Mononuclear cell (primary cell): ENCODE data around the gene MAD1L1. TPM values are rescaled to one million over a fixed set of nuclear protein-coding genes. Genes with fewer than 3 reads are reported as not detected.

Source experiments
- H3K27me3 ChIP-seq: 2 replicates; pipeline ENCODE4 v1.6.0; 2011; ENCODE audit warnings: low read length, control low read depth; ENCODE audit not compliant: insufficient read depth
- H3K4me1 ChIP-seq: 2 replicates; pipeline ENCODE4 v1.5.1; 2011; ENCODE audit warnings: mild to moderate bottlenecking, low read length, control low read depth; ENCODE audit not compliant: insufficient read depth
- H3K4me3 ChIP-seq: 2 replicates; pipeline ENCODE4 v1.5.1; 2011; ENCODE audit warnings: mild to moderate bottlenecking, low read length, moderate library complexity
- H3K9me3 ChIP-seq: 2 replicates; pipeline ENCODE4 v1.5.1; 2011; ENCODE audit warnings: low read depth, mild to moderate bottlenecking, control low read depth, low read length
- total RNA-seq: library from RNA; depleted of rRNA; stranded (reverse); fragments of >200 nt; gene quantifications from one replicate; pipeline ENCODE4 v1.2.3, GENCODE V29; 2012

MAD1L1 gene
- total RNA-seq, 1 donor: 74.2 TPM

- Histone ChIP-seq H3K4me3 (no peak overlapping the region), H3K9me3 (no peaks in the 10 kb centered on the region), H3K4me1 (peaks cover 13% of the 10 kb centered on the region), H3K27me3 (no peaks in the 10 kb centered on the region)
Measured at GRCh38 chr7:1893451-1893850, 339.3 kb downstream of the MAD1L1 start.

- H3K27me3 ChIP-seq: no peaks in the 10 kb centered on the region
- no peaks in the 10 kb centered on the region for H3K9me3 ChIP-seq
- peaks cover 13% of the 10 kb centered on the region for H3K4me1 ChIP-seq
- H3K4me3 ChIP-seq: no peak overlapping the region
Measured at GRCh38 chr7:1893036-1893435, 339.7 kb downstream of the MAD1L1 start.

GRCh38 chr7:1892011-1892965, 340.5 kb downstream of the MAD1L1 start:
- Histone ChIP-seq H3K4me3 (no peak overlapping the region), H3K27me3 (no peaks in the 10 kb centered on the region), H3K9me3 (no peaks in the 10 kb centered on the region), H3K4me1 (peaks cover 13% of the 10 kb centered on the region)

GRCh38 chr7:1890289-1891235, 342.2 kb downstream of the MAD1L1 start:
- Histone ChIP-seq H3K9me3 (no peaks in the 10 kb centered on the region), H3K4me3 (no peak overlapping the region), H3K4me1 (peaks cover 13% of the 10 kb centered on the region), H3K27me3 (no peaks in the 10 kb centered on the region)

GRCh38 chr7:1889556-1890181, 343.1 kb downstream of the MAD1L1 start:
- Histone ChIP-seq H3K27me3 (no peaks in the 10 kb centered on the region), H3K4me1 (peaks cover 13% of the 10 kb centered on the region), H3K4me3 (no peak overlapping the region), H3K9me3 (no peaks in the 10 kb centered on the region)

- H3K9me3 ChIP-seq: no peaks in the 10 kb centered on the region
- H3K4me1 ChIP-seq: peaks cover 13% of the 10 kb centered on the region
- no peak overlapping the region for H3K4me3 ChIP-seq
- no peaks in the 10 kb centered on the region for H3K27me3 ChIP-seq
Measured at GRCh38 chr7:1889091-1889490, 343.7 kb downstream of the MAD1L1 start.

GRCh38 chr7:1888425-1888824, 344.3 kb downstream of the MAD1L1 start:
- Histone ChIP-seq H3K4me1 (peaks cover 13% of the 10 kb centered on the region), H3K4me3 (no peak overlapping the region), H3K27me3 (no peaks in the 10 kb centered on the region), H3K9me3 (no peaks in the 10 kb centered on the region)

- Histone ChIP-seq H3K4me3 (no peak overlapping the region), H3K27me3 (no peaks in the 10 kb centered on the region), H3K4me1 (peaks cover 13% of the 10 kb centered on the region), H3K9me3 (no peaks in the 10 kb centered on the region)
Measured at GRCh38 chr7:1887251-1887650, 345.5 kb downstream of the MAD1L1 start.

GRCh38 chr7:1886361-1887064, 346.2 kb downstream of the MAD1L1 start:
- Histone ChIP-seq H3K9me3 (no peaks in the 10 kb centered on the region), H3K4me3 (no peak overlapping the region), H3K27me3 (no peaks in the 10 kb centered on the region), H3K4me1 (peaks cover 13% of the 10 kb centered on the region)

GRCh38 chr7:1885465-1886226, 347.1 kb downstream of the MAD1L1 start:
- H3K4me3 ChIP-seq: no peak overlapping the region
- H3K27me3 ChIP-seq: no peaks in the 10 kb centered on the region
- H3K4me1 ChIP-seq: peaks cover 13% of the 10 kb centered on the region
- no peaks in the 10 kb centered on the region for H3K9me3 ChIP-seq

GRCh38 chr7:1884583-1885350, 348.0 kb downstream of the MAD1L1 start:
- H3K4me1 ChIP-seq: peaks cover 6% of the 10 kb centered on the region
- no peaks in the 10 kb centered on the region for H3K27me3 ChIP-seq
- no peak overlapping the region for H3K4me3 ChIP-seq
- H3K9me3 ChIP-seq: no peaks in the 10 kb centered on the region

- Histone ChIP-seq H3K4me3 (no peak overlapping the region), H3K4me1 (no peaks in the 10 kb centered on the region), H3K9me3 (no peaks in the 10 kb centered on the region), H3K27me3 (no peaks in the 10 kb centered on the region)
Measured at GRCh38 chr7:1883834-1884582, 348.7 kb downstream of the MAD1L1 start.
